ENCODE results near the gene SLC12A6.

SLC12A6 gene

DNA sequence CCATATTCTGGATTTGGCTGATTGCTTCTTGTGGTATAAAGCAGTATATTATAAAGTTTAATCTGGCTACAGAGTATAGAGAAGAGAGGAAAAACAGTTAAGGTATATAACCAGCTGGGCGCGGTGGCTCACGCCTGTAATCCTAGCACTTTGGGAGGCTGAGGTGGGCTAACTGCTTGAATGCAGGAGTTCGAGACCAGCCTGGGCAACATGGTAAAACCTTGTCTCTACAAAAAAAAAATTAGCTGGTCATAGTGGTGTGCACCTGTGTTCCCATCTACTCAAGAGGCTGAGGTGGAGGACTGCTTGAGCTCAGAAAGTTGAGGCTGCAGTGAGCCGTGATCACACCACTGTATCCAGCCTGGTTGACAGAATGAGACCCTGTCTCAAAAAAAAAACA is 7.3 kb downstream of the SLC12A6 start:
- DNase-seq (ENCODE audit: low read depth, low spot score), result no peak

- no peak for DNase-seq (ENCODE audit: low read depth, low spot score)
Observed at GRCh38 chr15:34329006-34329405, 8.6 kb downstream of the SLC12A6 start.

DNA sequence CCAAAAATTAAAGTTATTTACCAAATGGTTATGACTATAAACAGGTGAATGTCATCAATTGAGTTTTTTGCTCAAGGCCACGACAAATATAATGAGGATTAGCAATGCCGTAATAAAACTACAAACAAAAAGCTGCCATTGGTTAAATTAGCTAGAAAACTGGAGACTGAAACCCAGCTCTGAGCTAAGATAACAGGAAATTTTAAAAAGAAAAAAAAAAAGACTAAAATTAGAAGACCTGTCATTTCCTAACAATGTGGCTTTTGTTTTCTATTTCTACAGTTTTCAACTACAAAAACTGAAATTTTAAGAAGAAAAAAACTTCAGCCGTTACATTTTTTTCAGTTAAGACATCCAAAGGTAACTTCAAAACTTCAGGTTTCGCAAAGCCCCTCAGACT is 9.7 kb downstream of the SLC12A6 start:
- DNase-seq (ENCODE audit: low read depth, low spot score), result no peak

DNA sequence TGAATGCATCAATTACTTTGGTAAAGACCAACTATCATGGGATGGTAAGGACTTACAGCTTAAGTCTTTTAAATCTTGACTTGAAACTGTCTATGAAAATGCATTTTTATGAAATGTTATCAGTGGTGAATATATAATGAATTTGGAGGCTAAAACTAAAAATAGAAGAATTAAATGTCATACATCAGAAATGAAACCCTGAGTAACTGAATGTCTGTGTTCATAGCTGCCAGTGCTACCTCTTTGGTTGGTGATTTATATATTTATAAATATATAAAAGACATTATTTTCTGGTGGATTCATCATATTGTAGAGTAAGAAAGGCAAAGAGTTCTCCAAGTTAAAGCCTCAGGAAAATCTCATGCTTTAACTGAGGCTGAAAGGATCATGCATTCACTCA is 12.2 kb downstream of the SLC12A6 start:
- DNase-seq (ENCODE audit: low read depth, low spot score), result no peak

DNA sequence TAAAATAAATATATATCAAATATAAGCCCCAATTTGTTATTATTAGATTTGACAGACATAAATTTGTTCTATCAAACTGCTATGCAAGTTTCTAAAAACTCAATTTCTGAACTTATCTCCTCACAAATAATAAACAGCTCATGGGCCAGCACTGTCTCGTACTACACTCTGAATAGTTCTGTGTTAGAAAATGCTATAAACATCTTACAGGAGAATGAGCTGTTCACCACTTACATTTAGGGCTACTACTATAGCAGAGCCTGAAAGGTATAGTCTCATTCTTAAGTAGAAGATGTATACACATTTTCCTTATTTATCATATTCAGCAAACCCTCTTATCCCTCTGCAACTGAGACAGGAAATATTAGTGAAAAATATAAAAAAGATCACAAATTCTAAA is 12.6 kb downstream of the SLC12A6 start:
- no peak for DNase-seq (ENCODE audit: low read depth, low spot score)

DNA sequence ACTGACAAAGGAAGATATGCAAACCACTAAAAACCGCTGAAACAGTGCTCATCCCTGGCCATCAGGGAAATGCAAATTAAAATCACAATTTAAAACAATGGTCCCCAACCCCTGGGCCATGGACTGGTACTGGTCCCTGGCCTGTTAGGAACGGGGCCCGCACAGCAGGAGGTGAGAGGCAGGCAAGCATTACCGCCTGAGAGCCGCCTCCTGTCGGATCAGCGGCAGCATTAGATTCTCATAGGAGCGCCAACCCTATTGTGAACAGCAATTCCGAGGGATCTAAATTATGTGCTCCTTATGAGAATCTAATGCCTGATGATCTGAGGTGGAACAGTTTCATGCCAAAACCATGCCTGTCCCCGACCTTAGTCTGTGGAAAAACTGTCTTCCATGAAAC is 14.4 kb downstream of the SLC12A6 start:
- DNase-seq (ENCODE audit: low read depth, low spot score), result no peak

GRCh38 chr15:34318277-34319079 is 19.1 kb downstream of the SLC12A6 start:
- DNase-seq (ENCODE audit: low read depth, low spot score), result no peak

DNA sequence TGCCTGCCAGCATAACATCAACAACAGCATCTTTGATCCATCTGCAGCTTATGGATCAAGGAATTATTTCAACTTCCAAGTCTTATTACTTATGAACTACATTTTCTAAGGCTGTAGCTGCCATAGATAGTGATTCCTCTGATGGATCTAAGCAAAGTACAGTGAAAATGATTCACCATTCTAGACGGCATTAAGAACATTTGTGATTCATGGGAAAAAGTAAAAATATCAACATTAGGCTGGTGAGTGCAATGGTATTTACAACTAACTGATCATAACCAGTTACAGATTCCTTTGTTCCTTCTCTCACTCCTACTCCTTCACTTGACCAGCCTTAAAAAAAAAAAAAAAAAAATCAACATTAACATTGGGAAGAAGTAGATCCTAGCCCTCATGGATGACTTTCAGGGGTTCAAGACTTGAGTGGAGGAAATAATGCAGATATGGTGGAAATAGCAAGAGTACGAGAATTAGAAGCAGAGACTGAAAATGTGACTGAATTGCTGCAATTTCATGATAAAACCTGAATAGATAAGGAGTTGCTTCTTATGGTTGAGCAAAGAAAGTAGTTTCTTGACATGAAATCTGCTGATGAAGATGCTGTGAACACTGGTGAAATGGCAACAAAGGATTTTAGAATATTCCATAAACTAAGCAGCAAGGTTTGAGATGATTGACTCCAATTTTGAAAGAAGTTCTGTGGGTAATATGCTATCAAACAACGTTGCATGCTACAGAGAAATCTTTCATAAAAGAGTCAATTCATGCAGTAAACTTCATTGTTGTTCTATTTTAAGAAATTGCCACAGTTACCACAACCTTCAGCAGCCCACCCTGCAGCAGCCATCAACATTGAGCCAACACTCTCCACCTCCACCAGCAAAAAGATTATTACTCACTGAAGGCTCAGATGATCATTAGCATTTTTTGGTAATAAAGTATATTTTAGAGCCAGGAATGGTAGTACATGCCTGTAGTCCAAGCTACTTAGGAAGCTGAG is 22.8 kb downstream of the SLC12A6 start:
- DNase-seq (ENCODE audit: low read depth, low spot score), result no peak

- DNase-seq (ENCODE audit: low read depth, low spot score), result no peak
Observed at GRCh38 chr15:34311563-34311962, 26.0 kb downstream of the SLC12A6 start.

GRCh38 chr15:34304613-34305012 is 33.0 kb downstream of the SLC12A6 start:
- no peak for DNase-seq (ENCODE audit: low read depth, low spot score)

- no peak for DNase-seq (ENCODE audit: low read depth, low spot score)
Observed at GRCh38 chr15:34301058-34301457, 36.5 kb downstream of the SLC12A6 start.

DNA sequence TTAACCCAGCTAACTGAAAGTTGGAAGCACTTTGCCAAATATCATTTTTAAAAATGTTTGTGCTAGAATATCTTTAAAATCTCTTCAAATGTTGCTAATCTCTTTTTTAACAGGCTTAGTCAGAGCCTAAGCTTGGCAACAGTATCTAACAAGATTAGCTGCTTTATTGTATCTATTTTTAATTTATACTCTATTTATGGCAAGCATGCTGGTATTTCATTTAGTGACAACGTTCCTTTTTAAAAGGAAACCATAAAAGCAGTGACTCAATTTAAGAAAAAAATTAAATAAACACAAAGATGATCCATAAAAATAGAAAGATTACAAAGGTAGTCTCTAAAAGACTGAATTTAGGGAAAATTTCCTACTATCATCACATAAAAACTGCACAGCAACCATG is 40.5 kb downstream of the SLC12A6 start:
- DNase-seq (ENCODE audit: low read depth, low spot score), result no peak

DNA sequence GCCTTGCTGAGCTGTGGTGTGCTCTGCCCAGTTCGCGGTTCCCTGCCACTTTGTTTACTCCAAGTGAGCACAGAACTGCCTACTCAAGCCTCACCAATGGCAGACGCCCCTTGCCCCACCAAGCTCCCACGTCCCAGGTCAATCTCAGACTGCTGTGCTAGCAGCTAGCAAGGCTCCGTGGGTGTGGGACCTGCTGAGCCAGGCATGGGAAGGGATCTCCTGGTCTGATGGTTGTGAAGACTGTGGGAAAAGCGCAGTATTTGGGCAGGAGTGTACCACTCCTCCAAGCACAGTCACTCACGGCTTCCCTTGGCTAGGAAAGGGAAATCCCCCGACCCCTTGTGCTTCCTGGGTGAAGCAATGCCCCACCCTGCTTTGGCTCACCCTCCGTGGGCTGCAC is 45.0 kb downstream of the SLC12A6 start:
- DNase-seq (ENCODE audit: low read depth, low spot score), result no peak

DNA sequence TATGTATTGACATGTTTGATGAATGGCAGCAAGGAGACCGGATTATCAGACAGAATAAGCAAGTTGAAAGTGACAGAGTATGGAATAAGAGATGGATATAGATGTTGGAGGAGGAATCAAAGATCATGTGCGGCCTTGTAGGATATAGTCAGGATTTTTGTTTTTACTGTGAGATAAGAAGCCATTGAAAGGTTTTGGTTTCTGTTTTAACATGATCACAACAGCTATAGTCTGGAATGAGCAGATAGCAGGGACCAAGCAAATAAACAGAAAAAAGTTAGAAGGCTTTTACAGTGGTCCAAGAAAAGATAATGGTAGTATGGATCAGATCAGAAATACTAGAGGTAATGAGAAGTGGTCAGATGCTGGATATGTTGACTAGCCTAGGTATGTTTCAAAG is 52.6 kb downstream of the SLC12A6 start:
- no peak for DNase-seq (ENCODE audit: low read depth, low spot score)

DNA sequence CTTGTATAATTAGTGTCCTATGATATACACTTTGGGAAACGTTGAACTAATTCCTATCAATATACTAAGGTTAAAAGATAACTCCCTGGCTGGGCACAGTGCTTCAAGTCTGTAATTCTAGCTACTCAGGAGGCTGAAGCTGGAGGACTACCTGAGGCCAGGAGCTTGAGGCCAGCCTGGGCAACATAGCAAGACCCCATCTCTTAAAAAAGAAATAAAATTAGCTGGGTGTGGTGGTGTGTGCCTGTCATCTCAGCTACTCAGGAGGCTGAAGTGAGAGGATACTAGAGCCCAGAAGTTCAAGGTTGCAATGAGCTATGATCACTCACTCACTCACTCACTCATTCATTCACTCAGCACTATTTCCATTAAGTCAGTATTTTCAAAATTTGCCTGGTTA is 55.2 kb downstream of the SLC12A6 start:
- DNase-seq (ENCODE audit: low read depth, low spot score), result no peak

GRCh38 chr15:34280193-34280592 is 57.4 kb downstream of the SLC12A6 start:
- no peak for DNase-seq (ENCODE audit: low read depth, low spot score)

DNA sequence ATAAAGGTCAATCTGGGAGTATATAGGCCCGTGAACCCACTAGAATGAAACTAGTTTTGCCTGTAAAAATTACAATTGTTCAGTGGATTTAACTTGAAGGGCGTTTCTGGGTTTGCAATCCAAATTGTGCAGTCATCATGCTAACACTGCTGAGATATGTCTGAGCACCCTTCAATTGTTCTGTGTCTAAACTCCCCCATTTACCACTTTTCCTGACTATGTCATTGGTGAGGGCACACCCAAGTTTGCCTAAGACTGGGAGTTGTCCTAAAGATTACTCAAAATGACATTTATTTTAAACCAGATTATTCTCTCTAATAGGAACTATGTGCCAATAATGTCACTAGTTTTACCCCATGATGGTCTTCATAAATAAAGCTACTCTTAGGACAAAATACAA is 58.2 kb downstream of the SLC12A6 start:
- DNase-seq (ENCODE audit: low read depth, low spot score), result no peak

DNA sequence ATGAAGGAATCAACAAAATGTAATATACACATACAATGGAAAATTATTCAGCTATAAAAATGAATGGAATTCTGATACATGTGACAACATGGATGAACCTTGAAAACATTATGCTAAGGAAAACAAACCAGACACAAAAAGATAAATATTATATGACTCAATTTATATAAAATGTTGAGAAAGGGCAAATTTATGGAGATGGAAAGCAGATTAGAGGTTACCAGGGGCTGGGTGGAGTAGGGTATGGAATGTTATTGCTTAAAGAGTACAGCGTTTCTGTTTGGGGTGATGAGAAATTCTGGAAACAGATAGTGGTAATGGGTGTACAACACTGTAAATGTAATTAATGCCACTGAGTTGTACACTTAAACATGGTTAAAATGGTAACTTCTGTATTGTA is 61.9 kb downstream of the SLC12A6 start:
- DNase-seq (ENCODE audit: low read depth, low spot score), result no peak

- no peak for DNase-seq (ENCODE audit: low read depth, low spot score)
Observed at GRCh38 chr15:34275154-34275553, 62.4 kb downstream of the SLC12A6 start.

- DNase-seq (ENCODE audit: low read depth, low spot score), result no peak
Observed at GRCh38 chr15:34271493-34271892, 66.1 kb downstream of the SLC12A6 start.

- no peak for DNase-seq (ENCODE audit: low read depth, low spot score)
Observed at GRCh38 chr15:34266751-34267150, 70.8 kb downstream of the SLC12A6 start.

- DNase-seq (ENCODE audit: low read depth, low spot score), result no peak
Observed at GRCh38 chr15:34264076-34264475, 73.5 kb downstream of the SLC12A6 start.

GRCh38 chr15:34262362-34262761 is 75.2 kb downstream of the SLC12A6 start:
- no peak for DNase-seq (ENCODE audit: low read depth, low spot score)

Data from iPS DF 19.7 (cell line).